Uterus (tissue), 2 donors: ENCODE results near the gene KCTD14.

Experiments used
- CTCF ChIP-seq, 4 experiments: fragments of 200-600 bp in 2 of 4; fragments of 450-650 bp in 2 of 4; sonication (generic) in 2 of 4; IDR thresholded peaks; one replicate each; pipeline ENCODE4 v1.5.1; 2016 to 2019; ENCODE audit warnings: antibody characterized with exemption in 4 of 4, mild to moderate bottlenecking in 2 of 4, moderate library complexity in 1 of 4
- POLR2A ChIP-seq, 2 donors: fragments of 450-650 bp; IDR thresholded peaks; one replicate each; pipeline ENCODE4 v1.6.1; 2016; ENCODE audit warnings: antibody characterized with exemption in 2 of 2, mild to moderate bottlenecking in 1 of 2, moderate library complexity in 1 of 2

DNA sequence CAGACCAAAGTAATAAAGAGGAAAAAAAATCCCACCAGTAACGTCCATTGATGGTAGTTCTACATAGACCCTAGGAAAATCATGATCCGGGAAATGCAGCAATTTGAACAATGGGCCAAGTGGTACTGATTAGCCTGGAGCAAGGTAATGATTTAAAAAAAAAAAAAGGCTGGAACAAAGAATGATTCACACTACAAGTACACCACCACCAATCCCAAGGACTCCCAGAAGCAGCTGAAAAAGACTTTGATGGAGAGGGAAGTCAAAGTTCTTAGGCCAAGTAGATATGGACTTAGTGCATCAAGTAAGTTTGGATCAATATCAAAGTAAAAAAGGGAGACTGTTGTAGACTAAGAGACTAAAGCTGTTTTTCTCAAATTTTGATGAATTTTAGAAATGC, 11.8 kb downstream of the KCTD14 start:
- TF ChIP-seq CTCF (IDR thresholded peaks at IDR 0.05), result no peak
- no peak for TF ChIP-seq POLR2A (IDR thresholded peaks at IDR 0.05)
